Keratinocyte (primary cell): Measurements from ENCODE around the gene CTNNA3. TPM values are rescaled to one million over a fixed set of nuclear protein-coding genes. Genes with fewer than 3 reads are reported as not detected.

ENCODE experiments used
- DNase-seq: peaks from one replicate; pipeline ENCODE4 v3.0.0-alpha.2; 2011; ENCODE audit warnings: low read depth, missing footprints, low spot score
- FAIRE-seq: peaks from 2 replicates; lab custom pipeline; 2011; peaks lifted over from hg19 to GRCh38; lab: Jason Lieb, UNC
- H2AFZ ChIP-seq: 2 replicates; pipeline ENCODE4 v1.6.0; 2012; ENCODE audit warnings: low read length, control low read depth, inconsistent platforms; ENCODE audit not compliant: control insufficient read depth
- H3K27ac ChIP-seq: 2 replicates; pipeline ENCODE4 v1.5.1; 2011; ENCODE audit warnings: low read length; ENCODE audit not compliant: control insufficient read depth, insufficient read depth
- H3K27me3 ChIP-seq: 3 replicates; pipeline ENCODE4 v1.6.0; 2011; ENCODE audit warnings: low read length; ENCODE audit not compliant: control insufficient read depth, insufficient read depth; ENCODE audit errors: extremely low read depth
- H3K36me3 ChIP-seq, 2 experiments: 2 replicates in 1 of 2; 3 replicates in 1 of 2; pipeline ENCODE4 v1.5.1; 2011; ENCODE audit warnings: low read length in 2 of 2, mild to moderate bottlenecking in 1 of 2; ENCODE audit not compliant: control insufficient read depth in 2 of 2, insufficient read depth in 2 of 2; ENCODE audit errors: extremely low read depth in 1 of 2
- H3K4me1 ChIP-seq: 3 replicates; pipeline ENCODE4 v1.5.1; 2011; ENCODE audit warnings: low read length; ENCODE audit not compliant: control insufficient read depth, insufficient read depth; ENCODE audit errors: extremely low read depth
- H3K4me2 ChIP-seq: 3 replicates; pipeline ENCODE4 v1.6.0; 2011; ENCODE audit warnings: low read depth, low read length; ENCODE audit not compliant: control insufficient read depth, insufficient read depth; ENCODE audit errors: extremely low read depth
- H3K4me3 ChIP-seq, 3 experiments: fragments of 200-600 bp in 1 of 3; sonication (generic) in 1 of 3; 2 replicates in 2 of 3; 3 replicates in 1 of 3; pipeline ENCODE4 v1.5.1; 2011 to 2016; ENCODE audit warnings: low read length in 3 of 3, mild to moderate bottlenecking in 3 of 3, control low read depth in 2 of 3, inconsistent platforms in 1 of 3, low read depth in 1 of 3, mixed read lengths in 1 of 3, mixed run types in 1 of 3, moderate library complexity in 1 of 3; ENCODE audit not compliant: control insufficient read depth in 2 of 3, insufficient read depth in 2 of 3; ENCODE audit errors: extremely low read depth in 1 of 3
- H3K79me2 ChIP-seq: 2 replicates; pipeline ENCODE4 v1.6.0; 2012; ENCODE audit warnings: low read length; ENCODE audit not compliant: control insufficient read depth, insufficient read depth
- H3K9ac ChIP-seq: 3 replicates; pipeline ENCODE4 v1.6.0; 2011; ENCODE audit warnings: low read length; ENCODE audit not compliant: control insufficient read depth, insufficient read depth; ENCODE audit errors: extremely low read depth
- H3K9me1 ChIP-seq: 3 replicates; pipeline ENCODE4 v1.6.0; 2011; ENCODE audit warnings: low read length; ENCODE audit not compliant: control insufficient read depth, insufficient read depth; ENCODE audit errors: extremely low read depth
- H3K9me3 ChIP-seq: 2 replicates; pipeline ENCODE4 v1.5.1; 2012; ENCODE audit warnings: low read depth, low read length; ENCODE audit not compliant: control insufficient read depth
- H4K20me1 ChIP-seq: 3 replicates; pipeline ENCODE4 v1.6.0; 2011; ENCODE audit warnings: low read length; ENCODE audit not compliant: control insufficient read depth, insufficient read depth; ENCODE audit errors: extremely low read depth
- EZH2 ChIP-seq: IDR thresholded peaks from one replicate; pipeline ENCODE4 v1.6.1; 2012; ENCODE audit warnings: inconsistent platforms, mild to moderate bottlenecking, low read length, moderate library complexity
- dilution Hi-C: fragments of 300-500 bp; cut with MboI; formaldehyde crosslinking; loops from one replicate; pipeline ENCODE4 v1.7.0; 2020; ENCODE audit warnings: low sequenced_read_pairs; ENCODE audit not compliant: extremely low pct_ligation_motif_present
- polyA plus RNA-seq, 5 experiments: library from polyadenylated mRNA; depleted of rRNA in 3 of 5; stranded (reverse) in 3 of 5; stranded (forward) in 1 of 5; unstranded in 1 of 5; fragments of >200 nt; gene quantifications; 1 replicate in 1 of 5; 2 replicates in 3 of 5; 3 replicates in 1 of 5; pipeline versions ENCODE4 v1.2.1 to v1.2.3, GENCODE V29; 2011 to 2012; ENCODE audit warnings: missing spikeins in 2 of 5, low read depth in 1 of 5, low replicate concordance in 1 of 5
- TF ChIP-seq, protein P1 (sequence below), 3 experiments: IDR thresholded peaks in 1 of 3; conservative IDR thresholded peaks in 1 of 3; optimal IDR thresholded peaks in 1 of 3; 2 replicates in 2 of 3; 3 replicates in 1 of 3; pipeline versions ENCODE3 to v1.5.1; 2011; ENCODE audit warnings: low read length in 3 of 3, mild to moderate bottlenecking in 3 of 3, moderate library complexity in 2 of 3, control low read depth in 1 of 3, inconsistent platforms in 1 of 3; ENCODE audit not compliant: insufficient read depth in 2 of 3; ENCODE audit errors: extremely low read depth in 1 of 3

The CTNNA3 gene
- polyA plus RNA-seq, 1 donor (not counting 4 experiments of a cell fraction or from before 2014, with no cell fraction given), result 0.01 TPM

DNA sequence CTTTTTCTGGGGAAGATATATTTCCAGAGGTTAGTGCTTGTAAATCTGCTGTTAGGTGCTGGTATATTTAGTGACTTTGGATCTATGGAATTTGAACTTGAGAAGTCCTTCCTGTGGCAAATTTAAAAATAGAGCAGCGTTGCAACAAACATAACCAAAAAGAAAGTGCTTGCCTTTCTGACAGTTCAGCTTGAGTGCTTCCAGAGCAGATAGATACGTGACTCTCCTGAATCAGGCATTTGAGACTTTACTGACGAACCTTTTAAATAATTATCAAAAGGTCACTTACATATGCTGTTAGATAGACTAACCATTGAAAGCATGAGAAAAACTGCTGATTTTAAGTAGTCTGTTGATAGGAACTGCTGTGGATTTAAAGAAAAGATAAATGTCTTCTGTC is 1157.6 kb downstream of the CTNNA3 start:
- H3K9me1 ChIP-seq, result no peaks in the 10 kb centered on the region
- H3K79me2 ChIP-seq, result no peaks in the 10 kb centered on the region
- TF ChIP-seq EZH2, result no peak
- TF ChIP-seq, protein P1, sequence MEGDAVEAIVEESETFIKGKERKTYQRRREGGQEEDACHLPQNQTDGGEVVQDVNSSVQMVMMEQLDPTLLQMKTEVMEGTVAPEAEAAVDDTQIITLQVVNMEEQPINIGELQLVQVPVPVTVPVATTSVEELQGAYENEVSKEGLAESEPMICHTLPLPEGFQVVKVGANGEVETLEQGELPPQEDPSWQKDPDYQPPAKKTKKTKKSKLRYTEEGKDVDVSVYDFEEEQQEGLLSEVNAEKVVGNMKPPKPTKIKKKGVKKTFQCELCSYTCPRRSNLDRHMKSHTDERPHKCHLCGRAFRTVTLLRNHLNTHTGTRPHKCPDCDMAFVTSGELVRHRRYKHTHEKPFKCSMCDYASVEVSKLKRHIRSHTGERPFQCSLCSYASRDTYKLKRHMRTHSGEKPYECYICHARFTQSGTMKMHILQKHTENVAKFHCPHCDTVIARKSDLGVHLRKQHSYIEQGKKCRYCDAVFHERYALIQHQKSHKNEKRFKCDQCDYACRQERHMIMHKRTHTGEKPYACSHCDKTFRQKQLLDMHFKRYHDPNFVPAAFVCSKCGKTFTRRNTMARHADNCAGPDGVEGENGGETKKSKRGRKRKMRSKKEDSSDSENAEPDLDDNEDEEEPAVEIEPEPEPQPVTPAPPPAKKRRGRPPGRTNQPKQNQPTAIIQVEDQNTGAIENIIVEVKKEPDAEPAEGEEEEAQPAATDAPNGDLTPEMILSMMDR (optimal IDR thresholded peaks at IDR 0.05 in 1 of 3, IDR thresholded peaks at IDR 0.05 in 1 of 3, conservative IDR thresholded peaks at IDR 0.05 in 1 of 3; ENCODE audit: extremely low read depth in 1 of 3, insufficient read depth in 2 of 3, low read length in 3 of 3), result no peak
- no peak for DNase-seq
- no peak overlapping the region for H2AFZ ChIP-seq
- H3K4me3 ChIP-seq, result no peak overlapping the region
- dilution Hi-C loops, result no loop called here
- no peaks in the 10 kb centered on the region for H3K9me3 ChIP-seq
- H3K4me2 ChIP-seq, result no peak overlapping the region
- no peak for FAIRE-seq
- H3K4me1 ChIP-seq, result no peaks in the 10 kb centered on the region
- H3K36me3 ChIP-seq, result no peaks in the 10 kb centered on the region
- H3K27me3 ChIP-seq, result no peaks in the 10 kb centered on the region
- no peak overlapping the region for H3K27ac ChIP-seq
- no peaks in the 10 kb centered on the region for H4K20me1 ChIP-seq
- no peak overlapping the region for H3K9ac ChIP-seq

DNA sequence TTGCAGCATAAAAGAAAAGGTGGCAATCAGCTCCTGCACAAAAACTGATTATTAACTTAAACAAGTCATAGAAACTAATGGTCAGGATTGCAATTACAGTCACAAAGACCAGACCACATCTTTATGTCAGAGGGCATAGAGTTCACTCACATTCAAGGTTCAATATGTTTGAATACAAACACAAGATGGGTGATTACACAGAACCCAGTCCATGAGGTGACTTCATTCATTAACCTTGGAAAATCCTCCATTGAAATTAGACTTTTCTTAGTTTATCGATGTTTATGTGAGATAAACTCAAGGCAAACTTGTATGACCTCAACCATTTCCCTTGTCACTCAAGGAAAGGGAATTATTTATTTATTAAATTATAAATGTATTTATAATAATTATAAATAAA is 1158.8 kb downstream of the CTNNA3 start:
- no peak overlapping the region for H3K27ac ChIP-seq
- H3K9me1 ChIP-seq, result no peaks in the 10 kb centered on the region
- TF ChIP-seq, protein P1 (optimal IDR thresholded peaks at IDR 0.05 in 1 of 3, IDR thresholded peaks at IDR 0.05 in 1 of 3, conservative IDR thresholded peaks at IDR 0.05 in 1 of 3; ENCODE audit: extremely low read depth in 1 of 3, insufficient read depth in 2 of 3, low read length in 3 of 3), result no peak
- no peak for TF ChIP-seq EZH2
- FAIRE-seq (no peak), DNase-seq (no peak)
- H3K4me2 ChIP-seq, result no peak overlapping the region
- no peaks in the 10 kb centered on the region for H3K27me3 ChIP-seq
- no peaks in the 10 kb centered on the region for H4K20me1 ChIP-seq
- no peak overlapping the region for H3K9ac ChIP-seq
- H3K4me1 ChIP-seq, result no peaks in the 10 kb centered on the region
- no peak overlapping the region for H3K4me3 ChIP-seq
- no peaks in the 10 kb centered on the region for H3K9me3 ChIP-seq
- dilution Hi-C loops, result no loop called here
- no peaks in the 10 kb centered on the region for H3K79me2 ChIP-seq
- H2AFZ ChIP-seq, result no peak overlapping the region
- no peaks in the 10 kb centered on the region for H3K36me3 ChIP-seq
